Upper lobe of left lung (tissue), 6 donors: ENCODE results near the gene TOP1. TPM values are rescaled to one million over a fixed set of nuclear protein-coding genes. Genes with fewer than 3 reads are reported as not detected.

Experiments
- ATAC-seq, 2 donors: fragments of 200-7000 bp; cut with Tn5 transposase; one replicate each; pipeline ENCODE4 v1.9.1; 2022; ENCODE audit warnings: mild to moderate bottlenecking in 2 of 2, moderate library complexity in 2 of 2; ENCODE audit not compliant: low FRiP score in 2 of 2
- DNase-seq, 2 donors: peaks; one replicate each; pipeline ENCODE4 v3.0.0-alpha.2; 2019 to 2020
- H3K27ac ChIP-seq, 4 donors: fragments of 200-600 bp; sonication (generic); one replicate each; pipeline ENCODE4 v1.5.1; 2016 to 2019
- H3K27me3 ChIP-seq, 4 donors: fragments of 200-600 bp; sonication (generic); one replicate each; pipeline ENCODE4 v1.5.1; 2017 to 2019
- H3K36me3 ChIP-seq, 4 donors: fragments of 200-600 bp; sonication (generic); one replicate each; pipeline ENCODE4 v1.5.1; 2016 to 2019
- H3K4me1 ChIP-seq, 4 donors: fragments of 200-600 bp; sonication (generic); one replicate each; pipeline ENCODE4 v1.5.1; 2018 to 2019
- H3K4me3 ChIP-seq, 4 donors: fragments of 200-600 bp; sonication (generic); one replicate each; pipeline ENCODE4 v1.5.1; 2017 to 2019; ENCODE audit warnings: mild to moderate bottlenecking in 2 of 4, moderate library complexity in 1 of 4
- H3K9me3 ChIP-seq, 4 donors: fragments of 200-600 bp; sonication (generic); one replicate each; pipeline ENCODE4 v1.5.1; 2018 to 2019
- EP300 ChIP-seq, 4 donors: sonication (generic); formaldehyde crosslinking; IDR thresholded peaks; one replicate each; pipeline ENCODE4 v1.5.1; 2017; ENCODE audit warnings: antibody characterized with exemption in 4 of 4, control low read depth in 2 of 4
- POLR2A ChIP-seq, 4 donors: fragments of 450-650 bp; IDR thresholded peaks; one replicate each; pipeline ENCODE4 v1.5.1; 2016 to 2017; ENCODE audit warnings: antibody characterized with exemption in 4 of 4, mild to moderate bottlenecking in 2 of 4
- POLR2AphosphoS5 ChIP-seq, 2 donors: sonication (generic); formaldehyde crosslinking; IDR thresholded peaks; one replicate each; pipeline ENCODE4 v1.5.1; 2017; ENCODE audit warnings: antibody characterized with exemption in 2 of 2
- WGBS, 2 donors: methylation state at CpG; one replicate each; pipeline ENCODE4 v1.1.5; 2017 to 2018; 5-methylcytosine and 5-hydroxymethylcytosine counted together
- total RNA-seq, 6 donors: library from RNA; depleted of rRNA in 4 of 6; stranded (reverse); fragments of >200 nt in 4 of 6; gene quantifications; one replicate each; pipeline versions ENCODE4 v1.1.0 to v1.2.1, GENCODE V29; 2016 to 2021
- TF ChIP-seq, protein P1 (sequence below), 6 experiments: fragments of 450-650 bp in 4 of 6; fragments of 200-600 bp in 2 of 6; sonication (generic) in 2 of 6; IDR thresholded peaks; one replicate each; pipeline ENCODE4 v1.5.1; 2016 to 2019; ENCODE audit warnings: antibody characterized with exemption in 6 of 6
- donor health status: DM: no; HTN: no; CAD: no; lungs with moderate emphysema.
- donor health status: DM: no; HTN: yes; CAD: no; lungs with severe emphysema.

TOP1 gene
- total RNA-seq, 6 donors from 2014 or later, result 39.8 to 94.2 (median 49.0) TPM

DNA sequence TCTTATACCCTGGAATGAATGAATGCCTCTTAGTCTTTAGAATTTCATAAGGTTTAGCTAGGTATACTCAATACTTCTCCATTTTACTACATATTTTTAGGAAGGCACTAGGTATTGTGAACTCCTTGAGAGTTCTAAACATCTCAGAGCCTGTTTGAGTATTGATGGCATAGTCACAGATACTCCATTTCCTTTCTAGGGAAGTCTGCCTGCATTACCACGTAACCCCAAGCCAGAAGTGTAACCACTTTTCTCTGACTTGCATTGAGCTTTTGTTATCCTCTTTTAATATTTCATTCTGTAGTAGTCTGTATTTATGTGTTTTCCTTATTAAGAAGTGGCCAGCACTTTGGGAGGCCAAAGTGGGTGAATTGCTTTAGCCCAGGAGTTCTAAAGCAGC is 12.2 kb downstream of the TOP1 start:
- 50 to 55% methylated on average over 1 of the region's 1 CpG for WGBS, 2 donors
- peaks cover 17 to 59% (median 34%) of the 10 kb centered on the region in 4 donors for H3K4me1 ChIP-seq

DNA sequence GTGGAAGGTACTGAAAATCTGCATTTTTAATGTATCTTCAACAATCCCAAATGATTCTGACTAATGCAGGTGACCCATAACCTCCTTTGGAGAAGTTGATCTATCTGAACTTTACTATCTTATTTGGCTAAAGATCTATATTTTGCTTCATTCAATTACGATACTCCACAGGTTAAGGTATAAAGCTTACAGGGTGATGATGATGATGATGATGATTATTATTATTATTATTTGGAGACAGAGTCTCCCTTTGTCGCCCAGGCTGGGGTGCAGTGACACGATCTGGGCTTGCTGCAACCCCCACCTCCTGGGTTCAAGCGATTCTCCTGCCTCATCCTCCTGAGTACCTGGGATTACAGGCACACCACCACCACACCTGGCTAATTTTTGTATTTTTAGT is 13.1 kb downstream of the TOP1 start:
- Histone ChIP-seq H3K27me3 (no peaks in the 10 kb centered on the region), H3K9me3 (no peaks in the 10 kb centered on the region), H3K4me1 (peaks cover 23 to 62% (median 39%) of the 10 kb centered on the region in 4 donors), H3K27ac (no peak overlapping the region), H3K36me3 (no peaks in the 10 kb centered on the region), H3K4me3 (no peak overlapping the region)
- 95 to 96% methylated on average over 4 of the region's 4 CpGs for WGBS, 2 donors
- TF ChIP-seq, protein P1, sequence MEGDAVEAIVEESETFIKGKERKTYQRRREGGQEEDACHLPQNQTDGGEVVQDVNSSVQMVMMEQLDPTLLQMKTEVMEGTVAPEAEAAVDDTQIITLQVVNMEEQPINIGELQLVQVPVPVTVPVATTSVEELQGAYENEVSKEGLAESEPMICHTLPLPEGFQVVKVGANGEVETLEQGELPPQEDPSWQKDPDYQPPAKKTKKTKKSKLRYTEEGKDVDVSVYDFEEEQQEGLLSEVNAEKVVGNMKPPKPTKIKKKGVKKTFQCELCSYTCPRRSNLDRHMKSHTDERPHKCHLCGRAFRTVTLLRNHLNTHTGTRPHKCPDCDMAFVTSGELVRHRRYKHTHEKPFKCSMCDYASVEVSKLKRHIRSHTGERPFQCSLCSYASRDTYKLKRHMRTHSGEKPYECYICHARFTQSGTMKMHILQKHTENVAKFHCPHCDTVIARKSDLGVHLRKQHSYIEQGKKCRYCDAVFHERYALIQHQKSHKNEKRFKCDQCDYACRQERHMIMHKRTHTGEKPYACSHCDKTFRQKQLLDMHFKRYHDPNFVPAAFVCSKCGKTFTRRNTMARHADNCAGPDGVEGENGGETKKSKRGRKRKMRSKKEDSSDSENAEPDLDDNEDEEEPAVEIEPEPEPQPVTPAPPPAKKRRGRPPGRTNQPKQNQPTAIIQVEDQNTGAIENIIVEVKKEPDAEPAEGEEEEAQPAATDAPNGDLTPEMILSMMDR (IDR thresholded peaks at IDR 0.05), result no peak
- TF ChIP-seq POLR2AphosphoS5 (IDR thresholded peaks at IDR 0.05) (no peak), POLR2A (IDR thresholded peaks at IDR 0.05) (no peak), EP300 (IDR thresholded peaks at IDR 0.05) (no peak)
- ATAC-seq (no peak), DNase-seq (no peak)

More for the DNA sequence above, 12.2 kb downstream of the TOP1 start:
- no peaks in the 10 kb centered on the region for H3K36me3 ChIP-seq
- no peak for TF ChIP-seq POLR2AphosphoS5 (IDR thresholded peaks at IDR 0.05)
- TF ChIP-seq POLR2A (IDR thresholded peaks at IDR 0.05), result no peak
- no peak for TF ChIP-seq EP300 (IDR thresholded peaks at IDR 0.05)
- TF ChIP-seq, protein P1 (IDR thresholded peaks at IDR 0.05), result no peak
- H3K4me3 ChIP-seq, result no peak overlapping the region
- no peak overlapping the region for H3K27ac ChIP-seq
- DNase-seq, result no peak
- no peak for ATAC-seq
- H3K27me3 ChIP-seq, result no peaks in the 10 kb centered on the region
- no peaks in the 10 kb centered on the region for H3K9me3 ChIP-seq

DNA sequence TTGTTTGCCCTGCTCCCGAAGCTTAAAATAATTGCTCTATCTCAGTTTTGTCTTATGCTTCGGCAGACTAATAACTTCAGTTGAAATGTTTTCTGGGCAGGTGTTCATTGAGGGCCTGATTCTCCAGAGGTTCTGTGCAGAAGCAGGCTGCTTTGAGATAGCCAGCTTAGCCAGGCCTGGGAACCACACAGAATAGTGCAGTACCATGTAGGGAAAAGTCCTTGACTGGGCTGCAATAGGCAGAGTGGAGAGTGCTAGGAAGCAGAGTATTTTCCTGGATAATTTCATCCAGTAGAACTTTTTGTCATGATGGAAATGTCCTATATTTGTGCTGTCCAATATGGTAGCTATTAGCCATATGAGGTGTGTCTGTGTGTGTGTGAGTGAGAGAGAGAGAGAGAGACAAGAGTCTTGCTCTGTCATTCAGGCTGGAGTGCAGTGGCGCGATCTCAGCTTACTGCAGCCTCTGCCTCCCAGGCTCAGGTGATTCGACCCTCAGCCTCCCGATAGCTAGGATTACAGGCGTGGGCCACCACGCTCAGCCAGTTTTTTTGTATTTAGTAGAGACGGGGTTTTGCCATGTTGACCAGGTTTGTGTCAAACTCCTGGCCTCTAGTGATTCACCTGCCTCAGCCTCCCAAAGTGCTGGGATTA is 15.9 kb downstream of the TOP1 start:
- TF ChIP-seq EP300 (IDR thresholded peaks at IDR 0.05), result no peak
- no peak for TF ChIP-seq POLR2A (IDR thresholded peaks at IDR 0.05)
- H3K4me1 ChIP-seq, result peaks cover 41 to 65% (median 54%) of the 10 kb centered on the region in 4 donors
- H3K36me3 ChIP-seq, result no peaks in the 10 kb centered on the region
- H3K4me3 ChIP-seq, result no peak overlapping the region
- ATAC-seq (no peak), DNase-seq (no peak)
- no peak overlapping the region for H3K27ac ChIP-seq
- WGBS, 2 donors, result 97% methylated on average over 9 of the region's 9 CpGs
- H3K9me3 ChIP-seq, result no peaks in the 10 kb centered on the region
- H3K27me3 ChIP-seq, result no peaks in the 10 kb centered on the region

DNA sequence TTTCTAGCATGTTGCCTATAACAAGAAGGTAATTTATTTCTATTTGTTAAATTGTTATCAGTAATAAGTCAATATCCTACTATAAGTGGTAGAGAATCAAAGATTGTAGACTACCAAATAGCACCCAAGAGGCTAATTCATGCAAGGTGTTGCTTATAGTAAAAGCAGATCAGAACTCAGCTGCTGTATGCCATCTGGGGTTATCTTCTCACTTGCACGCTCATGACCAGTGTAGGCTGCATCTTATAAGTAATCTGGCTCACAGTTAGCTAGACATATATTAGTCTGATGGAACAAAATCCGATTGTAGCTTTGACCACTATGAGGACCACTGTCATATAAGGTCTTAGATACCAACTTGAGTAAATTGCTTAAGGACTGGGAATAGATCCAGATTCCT is 17.0 kb downstream of the TOP1 start:
- H3K4me1 ChIP-seq, result peaks cover 49 to 74% (median 59%) of the 10 kb centered on the region in 4 donors
- ATAC-seq (no peak), DNase-seq (no peak)
- no peaks in the 10 kb centered on the region for H3K36me3 ChIP-seq
- H3K27ac ChIP-seq, result peak overlapping the region in 1 of 4 donors; percentile 77
- 90 to 92% methylated on average over 2 of the region's 2 CpGs for WGBS, 2 donors
- H3K4me3 ChIP-seq, result no peak overlapping the region
- TF ChIP-seq, protein P1 (IDR thresholded peaks at IDR 0.05), result no peak
- TF ChIP-seq EP300 (IDR thresholded peaks at IDR 0.05) (no peak), POLR2AphosphoS5 (IDR thresholded peaks at IDR 0.05) (no peak), POLR2A (IDR thresholded peaks at IDR 0.05) (no peak)
- no peaks in the 10 kb centered on the region for H3K27me3 ChIP-seq
- H3K9me3 ChIP-seq, result no peaks in the 10 kb centered on the region

DNA sequence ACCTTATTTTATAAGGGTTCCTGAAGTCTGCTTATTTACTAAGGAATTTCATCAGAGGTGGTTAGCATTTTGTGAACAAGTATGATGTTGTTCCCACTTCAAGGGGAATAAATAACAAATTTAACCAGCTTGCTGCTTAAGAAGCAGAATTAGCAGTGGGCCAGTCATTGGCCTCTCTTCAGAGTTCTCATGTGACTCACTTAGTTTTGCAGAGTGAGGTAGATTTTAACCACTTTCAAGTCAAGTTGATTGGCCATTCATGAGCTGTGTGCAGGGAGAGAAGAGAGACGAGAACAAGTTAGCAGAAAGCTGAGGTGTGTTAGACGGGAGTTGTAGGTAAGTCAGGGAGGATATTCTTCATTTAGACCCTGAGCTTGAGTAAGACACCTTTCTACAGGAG is 18.1 kb downstream of the TOP1 start:
- 56 to 67% methylated on average over 2 of the region's 2 CpGs for WGBS, 2 donors
- H3K27ac ChIP-seq, result peak overlapping the region; percentile 19 to 78 (median 68)
- ATAC-seq, result peak in 1 of 2 donors; percentile 56

More for the DNA sequence above, 18.1 kb downstream of the TOP1 start:
- Histone ChIP-seq H3K4me3 (no peak overlapping the region), H3K9me3 (no peaks in the 10 kb centered on the region), H3K36me3 (no peaks in the 10 kb centered on the region), H3K27me3 (no peaks in the 10 kb centered on the region), H3K4me1 (peaks cover 59 to 83% (median 65%) of the 10 kb centered on the region in 4 donors)
- TF ChIP-seq EP300 (IDR thresholded peaks at IDR 0.05), result no peak
- DNase-seq, result no peak
